K562 (cell line): ENCODE data around the gene SERGEF.

Source experiments
- BMI1 ChIP-seq: fragments of 150-350 bp; IDR thresholded peaks from 2 replicates; pipeline ENCODE4 v1.6.1; 2014; ENCODE audit warnings: low read length
- CBX1 ChIP-seq: sonication (generic); IDR thresholded peaks from 2 replicates; pipeline ENCODE4 v1.6.1; 2016; ENCODE audit warnings: antibody characterized with exemption, low read depth, mild to moderate bottlenecking
- CTCF ChIP-seq, 3 experiments: IDR thresholded peaks in 2 of 3; conservative IDR thresholded peaks in 1 of 3; 2 replicates each; pipeline ENCODE4 v1.5.1; 2011 to 2012; ENCODE audit warnings: low read length in 3 of 3, mild to moderate bottlenecking in 3 of 3, control low read depth in 2 of 3, improper control_type of control experiment in 1 of 3, inconsistent platforms in 1 of 3, low read depth in 1 of 3, mixed read lengths in 1 of 3, moderate library complexity in 1 of 3; ENCODE audit not compliant: insufficient read depth in 2 of 3
- FOXO4 ChIP-seq: fragments of 450-650 bp; formaldehyde crosslinking; IDR thresholded peaks from 2 replicates; pipeline ENCODE4 v1.4.0; 2020; ENCODE audit warnings: mild to moderate bottlenecking, moderate library complexity
- JUN ChIP-seq, 2 experiments: sonication (generic) in 1 of 2; formaldehyde crosslinking in 1 of 2; IDR thresholded peaks; 2 replicates each; pipeline versions ENCODE4 v1.6.1 to v1.8.0; 2012 to 2022; ENCODE audit warnings: borderline replicate concordance in 2 of 2, mild to moderate bottlenecking in 2 of 2, improper control_type of control experiment in 1 of 2, low read depth in 1 of 2, low read length in 1 of 2, missing genetic modification reagents in 1 of 2
- NONO ChIP-seq, 2 experiments: fragments of 200-400 bp in 1 of 2; fragments of 450-650 bp in 1 of 2; formaldehyde crosslinking in 1 of 2; IDR thresholded peaks; 2 replicates each; pipeline ENCODE4 v1.6.1; 2017; ENCODE audit warnings: low read depth in 2 of 2, mild to moderate bottlenecking in 2 of 2, moderate library complexity in 2 of 2, low read length in 1 of 2
- RFX5 ChIP-seq: IDR thresholded peaks from 2 replicates; pipeline ENCODE4 v1.6.1; 2011; ENCODE audit warnings: low read depth, mild to moderate bottlenecking, improper control_type of control experiment, low read length
- SMAD4 ChIP-seq: fragments of 250-450 bp; sonication (Bioruptor Pico); conservative IDR thresholded peaks from 2 replicates; pipeline ENCODE4 v1.8.0; 2021; ENCODE audit warnings: inconsistent platforms, mild to moderate bottlenecking, moderate library complexity
- STAT5B ChIP-seq: fragments of 250-450 bp; sonication (Bioruptor Pico); IDR thresholded peaks from 2 replicates; pipeline ENCODE4 v1.8.0; 2021; ENCODE audit warnings: mild to moderate bottlenecking, inconsistent platforms
- TEAD2 ChIP-seq: fragments of 450-650 bp; IDR thresholded peaks from 2 replicates; pipeline ENCODE4 v1.6.1; 2016; ENCODE audit warnings: missing genetic modification characterization, control low read depth, missing compliant biosample characterization
- TFAM ChIP-seq: fragments of 250-450 bp; sonication (Bioruptor Pico); conservative IDR thresholded peaks from 2 replicates; pipeline ENCODE4 v1.5.0; 2021; ENCODE audit warnings: mild to moderate bottlenecking, moderate library complexity
- THRA ChIP-seq: fragments of 450-650 bp; IDR thresholded peaks from 2 replicates; pipeline ENCODE4 v1.6.1; 2017; ENCODE audit warnings: mild to moderate bottlenecking, moderate library complexity

GRCh38 chr11:17986007-17986710 lies 26.7 kb downstream of the SERGEF start:
- TF ChIP-seq RFX5: no peak
- TF ChIP-seq TEAD2 (tag): no peak
- TF ChIP-seq TFAM (CRISPR knock-in tag): no peak
- no peak for TF ChIP-seq JUN (IDR thresholded peaks at IDR 0.05; ENCODE audit: borderline replicate concordance, low read depth, low read length)
- no peak for TF ChIP-seq JUN (CRISPR knock-in tag; IDR thresholded peaks at IDR 0.05; ENCODE audit: borderline replicate concordance)
- no peak for TF ChIP-seq CBX1
- TF ChIP-seq SMAD4 (CRISPR knock-in tag): no peak
- no peak for TF ChIP-seq THRA
- TF ChIP-seq CTCF (IDR thresholded peaks at IDR 0.05 in 2 of 3, conservative IDR thresholded peaks at IDR 0.05 in 1 of 3; ENCODE audit: insufficient read depth in 2 of 3, low read depth in 1 of 3, low read length in 3 of 3): no peak
- no peak for TF ChIP-seq NONO (IDR thresholded peaks at IDR 0.05; ENCODE audit: low read depth in 2 of 2, low read length in 1 of 2)
- no peak for TF ChIP-seq STAT5B (CRISPR knock-in tag)
- no peak for TF ChIP-seq BMI1
- no peak for TF ChIP-seq FOXO4
